Endodermal cell (in vitro differentiated cells): ENCODE data around the gene MIA. TPM values are rescaled to one million over a fixed set of nuclear protein-coding genes. Genes with fewer than 3 reads are reported as not detected.
A peak's percentile ranks its signal among the peaks of the same experiment; 100 is the strongest.
"Not testable (repeated sequence)": the region's sequence is repeated elsewhere in the genome, so short reads cannot be mapped to it uniquely, and the experiment has no call there.

Source experiments
- DNase-seq: peaks from one replicate; pipeline ENCODE4 v3.0.0-alpha.2; 2017
- H3K27ac ChIP-seq: 2 replicates; pipeline ENCODE4 v1.5.1; 2013; ENCODE audit warnings: mild to moderate bottlenecking, low read depth, low read length, moderate library complexity
- H3K27me3 ChIP-seq: 2 replicates; pipeline ENCODE4 v1.6.1; 2013; ENCODE audit warnings: mild to moderate bottlenecking, low read length, moderate library complexity; ENCODE audit not compliant: insufficient read depth, control insufficient read depth, poor library complexity, severe bottlenecking
- H3K36me3 ChIP-seq: 2 replicates; pipeline ENCODE4 v1.7.0; 2013; ENCODE audit warnings: mild to moderate bottlenecking, low read length, moderate library complexity; ENCODE audit not compliant: control insufficient read depth, insufficient read depth
- H3K4me1 ChIP-seq: one replicate; pipeline ENCODE4 v1.7.0; 2013; ENCODE audit warnings: low read length; ENCODE audit not compliant: control insufficient read depth, insufficient read depth
- H3K4me3 ChIP-seq: 2 replicates; pipeline ENCODE4 v1.5.1; 2013; ENCODE audit warnings: mild to moderate bottlenecking, low read length, moderate library complexity
- H3K9ac ChIP-seq: 2 replicates; pipeline ENCODE4 v1.6.1; 2013; ENCODE audit warnings: mild to moderate bottlenecking, low read length, moderate library complexity; ENCODE audit not compliant: poor library complexity, severe bottlenecking; ENCODE audit errors: extremely low read depth
- H3K9me3 ChIP-seq: 2 replicates; pipeline ENCODE4 v1.6.1; 2013; ENCODE audit warnings: mild to moderate bottlenecking, low read length, moderate library complexity; ENCODE audit not compliant: control insufficient read depth
- H3K27ac Mint-ChIP-seq: 2 replicates; pipeline ENCODE4 v1.8.0; 2020; ENCODE audit warnings: mixed read lengths
- H3K27me3 Mint-ChIP-seq: 2 replicates; pipeline ENCODE4 v1.8.0; 2021; ENCODE audit warnings: mild to moderate bottlenecking, mixed read lengths; ENCODE audit not compliant: insufficient read depth
- H3K36me3 Mint-ChIP-seq: 2 replicates; pipeline ENCODE4 v1.8.0; 2020; ENCODE audit warnings: low read depth, mixed read lengths
- H3K4me1 Mint-ChIP-seq: 2 replicates; pipeline ENCODE4 v1.8.0; 2020; ENCODE audit warnings: mixed read lengths
- H3K4me3 Mint-ChIP-seq: 2 replicates; pipeline ENCODE4 v1.8.0; 2020; ENCODE audit warnings: mild to moderate bottlenecking, moderate library complexity, mixed read lengths
- H3K9me3 Mint-ChIP-seq: 2 replicates; pipeline ENCODE4 v1.8.0; 2020; ENCODE audit warnings: mild to moderate bottlenecking, mixed read lengths
- WGBS, 2 experiments: methylation state at CpG; one replicate each; pipeline versions ENCODE4 v1.1.5 to v1.1.7; 2013; ENCODE audit warnings: missing lambda C conversion rate in 2 of 2, mixed read lengths in 1 of 2; ENCODE audit not compliant: insufficient coverage in 1 of 2, insufficient read length in 1 of 2; 5-methylcytosine and 5-hydroxymethylcytosine counted together
- total RNA-seq, 2 donors: library from RNA; stranded (reverse); fragmentation: NEBNext Ultra II Directional in 1 of 2; extraction: Animal tissue kit (Norgen Biotek cat#: 25700) in 1 of 2; gene quantifications; 2 replicates in 1 of 2; 3 replicates in 1 of 2; pipeline ENCODE4 v1.2.1, GENCODE V29; 2021

The MIA gene
- total RNA-seq, 2 donors from 2014 or later: not detected

DNA sequence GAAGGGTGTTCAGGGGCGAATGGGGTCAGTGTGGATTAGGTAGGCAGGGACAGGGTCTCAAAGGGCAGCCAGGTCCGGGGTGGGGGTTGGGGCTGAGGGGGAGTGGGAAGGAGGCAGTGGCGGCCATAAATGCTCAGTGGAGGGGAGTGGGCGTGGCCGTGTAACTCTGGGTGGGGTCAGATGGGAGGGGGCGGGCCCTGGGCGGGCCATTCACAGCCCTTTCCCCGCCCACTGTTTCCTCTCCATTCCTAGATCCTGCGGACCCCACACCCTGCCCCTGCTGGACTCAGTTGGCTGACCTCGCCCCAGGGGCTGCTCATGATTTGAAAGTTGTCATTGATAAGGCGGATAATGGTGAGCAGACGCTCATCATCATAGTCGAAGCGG, 51.0 kb downstream of the MIA start:
- H3K36me3 ChIP-seq, H3K36me3 Mint-ChIP-seq, H3K9me3 ChIP-seq, H3K4me3 Mint-ChIP-seq, DNase-seq, H3K27ac Mint-ChIP-seq, H3K27me3 ChIP-seq, H3K9me3 Mint-ChIP-seq, H3K4me3 ChIP-seq, H3K4me1 ChIP-seq, H3K27ac ChIP-seq, H3K9ac ChIP-seq: not testable (repeated sequence)
- peaks cover 24% of the 10 kb centered on the region for H3K4me1 Mint-ChIP-seq
- H3K27me3 Mint-ChIP-seq: peaks cover 14% of the 10 kb centered on the region
- WGBS, 2 experiments: 93 to 95% methylated on average over 5 to 6 of the region's 14 CpGs

DNA sequence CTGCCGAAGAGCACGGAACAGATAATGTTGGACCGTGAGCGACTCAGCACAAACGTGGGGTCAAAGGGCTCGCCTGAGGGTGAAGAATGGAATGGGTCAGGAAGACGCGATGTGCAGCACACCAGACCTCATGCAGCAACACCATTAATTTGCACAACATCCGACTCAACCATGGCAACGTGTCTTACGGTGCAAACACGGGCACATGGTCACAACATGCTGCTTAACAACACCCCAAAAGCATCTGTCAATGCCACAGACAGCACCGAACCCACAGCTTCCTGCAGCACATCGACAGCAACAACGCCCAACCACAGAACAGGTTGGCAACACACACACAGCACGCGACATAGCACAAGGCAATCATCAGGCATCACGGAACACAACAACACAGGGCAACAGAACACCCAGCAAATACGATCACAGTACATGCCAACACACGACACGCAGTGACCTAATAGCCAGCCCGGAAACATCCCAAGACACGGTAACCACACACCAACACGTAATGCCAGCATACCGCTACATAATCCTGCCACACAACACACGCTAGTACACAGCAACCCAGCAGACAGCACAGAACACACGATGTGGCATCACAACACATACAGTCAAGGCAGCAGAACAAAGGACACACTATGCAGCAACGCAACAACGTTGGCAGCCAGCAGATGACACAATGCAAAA, 51.5 kb downstream of the MIA start:
- not testable (repeated sequence) for H3K4me3 Mint-ChIP-seq, H3K4me3 ChIP-seq, H3K36me3 Mint-ChIP-seq, H3K27ac Mint-ChIP-seq, H3K27me3 ChIP-seq, H3K9me3 Mint-ChIP-seq, H3K36me3 ChIP-seq, H3K9me3 ChIP-seq, H3K4me1 ChIP-seq, H3K9ac ChIP-seq, H3K27ac ChIP-seq
- H3K4me1 Mint-ChIP-seq: peaks cover 22% of the 10 kb centered on the region
- WGBS, 2 experiments: 96 to 99% methylated on average over 9 to 29 of the region's 29 CpGs
- peak; percentile 33 for DNase-seq
- peaks cover 17% of the 10 kb centered on the region for H3K27me3 Mint-ChIP-seq

Other genes with a start within 250 kb of the MIA start
- 100 to 1,000 TPM; 110 TPM for gene SHKBP1, start 198.6 kb upstream of the MIA start, total RNA-seq
- 100 to 1,000 TPM; 104 to 133 TPM for gene LTBP4, start 174.2 kb upstream of the MIA start, total RNA-seq
- gene NUMBL, start 84.9 kb upstream of the MIA start, total RNA-seq: 10 to 100 TPM; 32.7 to 46.9 TPM
- gene COQ8B, start 58.6 kb upstream of the MIA start, total RNA-seq: 10 to 100 TPM; 45.6 to 49.8 TPM
- gene ITPKC, start 58.4 kb upstream of the MIA start, total RNA-seq: 10 to 100 TPM in 1 of 2 donors, 1 to 10 TPM in 1; 9.9 to 11.1 TPM
- 10 to 100 TPM; 26.0 to 34.3 TPM for gene ACTMAP, start 25.0 kb upstream of the MIA start, total RNA-seq
- gene SNRPA, start 24.3 kb upstream of the MIA start, total RNA-seq: 100 to 1,000 TPM; 160 to 199 TPM
- 10 to 100 TPM; 29.2 to 34.1 TPM for gene RAB4B, start 2.7 kb downstream of the MIA start, total RNA-seq
- 10 to 100 TPM; 87.4 to 99.8 TPM for gene EGLN2, start 23.7 kb downstream of the MIA start, total RNA-seq
- not detected for gene CYP2A6, start 74.9 kb downstream of the MIA start, total RNA-seq
- not detected for gene CYP2A7, start 106.7 kb downstream of the MIA start, total RNA-seq
- under 1 TPM in 1 of 2 donors, not detected in 1; 0.75 TPM for gene CYP2B6, start 215.8 kb downstream of the MIA start, total RNA-seq